Hepatocyte (in vitro differentiated cells): ENCODE measurements around the gene LDAH. TPM values are rescaled to one million over a fixed set of nuclear protein-coding genes. Genes with fewer than 3 reads are reported as not detected.

Source experiments
- DNase-seq: peaks from one replicate; pipeline ENCODE4 v3.0.0-alpha.2; 2016; ENCODE audit warnings: low spot score
- H2AFZ ChIP-seq: fragments of 200-600 bp; sonication (generic); 2 replicates; pipeline ENCODE4 v1.6.0; 2016; ENCODE audit warnings: antibody characterized with exemption, mild to moderate bottlenecking
- H3K27ac ChIP-seq: fragments of 200-600 bp; sonication (generic); 2 replicates; pipeline ENCODE4 v1.5.1; 2016; ENCODE audit warnings: mild to moderate bottlenecking
- H3K27me3 ChIP-seq: fragments of 200-600 bp; sonication (generic); 2 replicates; pipeline ENCODE4 v1.6.1; 2016
- H3K36me3 ChIP-seq: fragments of 200-600 bp; sonication (generic); replicated peaks from 2 replicates; pipeline ENCODE4 v1.5.1; 2016; ENCODE audit warnings: low read depth; ENCODE audit not compliant: insufficient read depth
- H3K4me1 ChIP-seq: fragments of 200-600 bp; sonication (generic); 2 replicates; pipeline ENCODE4 v1.5.1; 2016; ENCODE audit warnings: mild to moderate bottlenecking, moderate library complexity; ENCODE audit not compliant: insufficient read depth
- H3K4me2 ChIP-seq: fragments of 200-600 bp; sonication (generic); 2 replicates; pipeline ENCODE4 v1.6.0; 2016
- H3K4me3 ChIP-seq: fragments of 200-600 bp; sonication (generic); 2 replicates; pipeline ENCODE4 v1.5.1; 2016; ENCODE audit warnings: mild to moderate bottlenecking
- H3K79me2 ChIP-seq: fragments of 200-600 bp; sonication (generic); 2 replicates; pipeline ENCODE4 v1.6.0; 2017; ENCODE audit warnings: mild to moderate bottlenecking
- H3K9me2 ChIP-seq: fragments of 200-600 bp; sonication (generic); replicated peaks from 2 replicates; pipeline ENCODE4 v1.6.0; 2017; ENCODE audit warnings: mild to moderate bottlenecking; ENCODE audit not compliant: insufficient read depth
- H3K9me3 ChIP-seq: fragments of 200-600 bp; sonication (generic); 2 replicates; pipeline ENCODE4 v1.5.1; 2016; ENCODE audit warnings: low read depth, mild to moderate bottlenecking
- H4K20me1 ChIP-seq: fragments of 200-600 bp; sonication (generic); 2 replicates; pipeline ENCODE4 v1.6.0; 2016; ENCODE audit warnings: mild to moderate bottlenecking; ENCODE audit not compliant: insufficient read depth, poor library complexity, severe bottlenecking
- CTCF ChIP-seq: fragments of 200-600 bp; sonication (generic); IDR thresholded peaks from 2 replicates; pipeline ENCODE4 v1.5.1; 2016; ENCODE audit warnings: antibody characterized with exemption, mild to moderate bottlenecking; ENCODE audit not compliant: poor library complexity
- EZH2 ChIP-seq: fragments of 200-600 bp; sonication (generic); IDR thresholded peaks from 2 replicates; pipeline ENCODE4 v1.6.1; 2016; ENCODE audit warnings: antibody characterized with exemption, mild to moderate bottlenecking, borderline replicate concordance
- EZH2phosphoT487 ChIP-seq: fragments of 200-600 bp; sonication (generic); IDR thresholded peaks from one replicate; pipeline ENCODE4 v1.6.1; 2018; ENCODE audit warnings: antibody characterized with exemption, mild to moderate bottlenecking, low read depth, moderate library complexity; ENCODE audit not compliant: unreplicated experiment, severe bottlenecking
- WGBS: methylation state at CpG from one replicate; pipeline ENCODE4 v1.1.6; 2016; ENCODE audit warnings: low lambda C conversion rate; ENCODE audit errors: missing lambda C conversion rate; 5-methylcytosine and 5-hydroxymethylcytosine counted together
- polyA plus RNA-seq: library from polyadenylated mRNA; unstranded; fragments of >200 nt; fragmentation: Nextera tagmentation; extraction: Ambion mirVana; gene quantifications from 2 replicates; pipeline ENCODE4 v1.2.1, GENCODE V29; 2016
- total RNA-seq: library from RNA; depleted of rRNA; stranded (reverse); fragments of >200 nt; gene quantifications from 2 replicates; pipeline ENCODE4 v1.2.3, GENCODE V29; 2014

Gene LDAH
- total and polyA plus RNA-seq, 2 experiments from 2014 or later, result 15.2 to 27.8 TPM

DNA sequence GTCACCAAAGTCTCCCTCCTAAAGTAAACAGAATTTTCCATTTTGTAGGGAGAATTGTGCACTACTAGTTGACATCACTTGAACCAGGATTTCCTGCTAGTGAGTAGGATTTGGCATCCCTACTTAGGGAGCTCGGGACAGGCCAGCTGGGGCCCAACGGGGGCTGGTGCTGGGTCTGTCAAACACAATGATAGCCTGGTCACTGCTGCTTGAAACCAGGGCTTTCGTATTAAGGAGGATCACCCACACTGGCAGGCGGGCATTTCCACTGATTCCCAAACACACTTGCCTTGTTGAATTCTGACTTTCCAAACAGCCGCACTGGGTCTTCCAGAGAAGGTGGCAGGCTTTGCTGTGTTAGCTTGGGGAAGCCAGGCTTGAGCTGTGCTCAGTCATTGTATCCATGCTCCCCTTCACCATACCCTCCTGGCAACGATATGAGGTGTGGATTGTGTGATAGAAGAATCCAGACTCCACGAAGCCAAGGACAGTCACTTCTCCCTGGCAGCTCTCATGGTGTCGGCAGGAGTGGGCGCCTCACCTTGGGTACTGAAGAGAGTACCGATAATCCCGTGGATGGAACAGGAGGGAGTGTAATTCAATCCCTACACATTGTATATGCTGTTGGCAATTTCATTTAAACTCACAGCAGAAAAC, 148.5 kb downstream of the LDAH start:
- Histone ChIP-seq H3K27me3 (peaks cover 49% of the 10 kb centered on the region), H3K79me2 (no peaks in the 10 kb centered on the region), H2AFZ (no peak overlapping the region), H3K4me1 (peaks cover 22% of the 10 kb centered on the region), H3K9me2 (no peaks in the 10 kb centered on the region), H3K4me2 (no peak overlapping the region), H3K27ac (no peak overlapping the region), H4K20me1 (no peaks in the 10 kb centered on the region), H3K4me3 (no peak overlapping the region), H3K9me3 (no peaks in the 10 kb centered on the region), H3K36me3 (no peaks in the 10 kb centered on the region)
- DNase-seq, result no peak
- WGBS, result 81% methylated on average over 11 of the region's 11 CpGs
- TF ChIP-seq EZH2 (peak; percentile 21), CTCF (no peak)

DNA sequence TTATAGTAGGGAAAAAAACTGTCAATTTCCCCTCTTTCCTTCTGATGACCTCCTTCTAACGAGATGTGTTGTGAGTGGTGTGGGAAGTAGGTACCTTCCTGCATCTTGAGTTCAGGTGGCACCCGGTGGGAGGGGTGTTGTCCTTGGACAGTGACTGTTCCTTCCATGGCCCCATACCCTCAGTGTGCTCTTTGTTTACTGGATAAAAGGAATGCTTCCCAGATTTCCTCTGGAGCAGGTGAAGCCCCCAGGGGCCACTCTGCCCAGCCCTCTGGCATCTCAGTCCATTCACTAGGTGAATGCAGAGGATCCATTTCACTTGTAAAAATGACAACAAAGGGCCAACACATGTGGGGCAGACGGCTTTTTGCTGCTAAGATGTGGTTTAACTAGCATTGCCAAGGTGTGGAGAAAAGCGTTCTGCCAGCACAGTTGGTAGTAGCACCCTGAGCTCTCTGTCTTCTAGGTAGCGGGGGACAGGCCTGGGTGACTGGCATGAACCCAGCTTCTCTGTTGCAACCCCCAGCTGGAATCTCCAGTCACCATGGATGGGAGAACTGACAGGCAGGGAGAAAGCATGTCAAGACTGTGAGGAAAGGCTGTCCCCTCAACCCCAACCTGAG, 149.1 kb downstream of the LDAH start:
- no peak overlapping the region for H2AFZ ChIP-seq
- H3K79me2 ChIP-seq, result no peaks in the 10 kb centered on the region
- DNase-seq, result no peak
- WGBS, result 81% methylated on average over 5 of the region's 5 CpGs
- H3K27ac ChIP-seq, result no peak overlapping the region
- no peak overlapping the region for H3K4me2 ChIP-seq
- H4K20me1 ChIP-seq, result no peaks in the 10 kb centered on the region
- peaks cover 55% of the 10 kb centered on the region for H3K27me3 ChIP-seq
- peaks cover 22% of the 10 kb centered on the region for H3K4me1 ChIP-seq
- H3K36me3 ChIP-seq, result no peaks in the 10 kb centered on the region
- no peak overlapping the region for H3K4me3 ChIP-seq
- TF ChIP-seq CTCF (no peak), EZH2phosphoT487 (no peak), EZH2 (no peak)
- H3K9me2 ChIP-seq, result no peaks in the 10 kb centered on the region
- H3K9me3 ChIP-seq, result no peaks in the 10 kb centered on the region

DNA sequence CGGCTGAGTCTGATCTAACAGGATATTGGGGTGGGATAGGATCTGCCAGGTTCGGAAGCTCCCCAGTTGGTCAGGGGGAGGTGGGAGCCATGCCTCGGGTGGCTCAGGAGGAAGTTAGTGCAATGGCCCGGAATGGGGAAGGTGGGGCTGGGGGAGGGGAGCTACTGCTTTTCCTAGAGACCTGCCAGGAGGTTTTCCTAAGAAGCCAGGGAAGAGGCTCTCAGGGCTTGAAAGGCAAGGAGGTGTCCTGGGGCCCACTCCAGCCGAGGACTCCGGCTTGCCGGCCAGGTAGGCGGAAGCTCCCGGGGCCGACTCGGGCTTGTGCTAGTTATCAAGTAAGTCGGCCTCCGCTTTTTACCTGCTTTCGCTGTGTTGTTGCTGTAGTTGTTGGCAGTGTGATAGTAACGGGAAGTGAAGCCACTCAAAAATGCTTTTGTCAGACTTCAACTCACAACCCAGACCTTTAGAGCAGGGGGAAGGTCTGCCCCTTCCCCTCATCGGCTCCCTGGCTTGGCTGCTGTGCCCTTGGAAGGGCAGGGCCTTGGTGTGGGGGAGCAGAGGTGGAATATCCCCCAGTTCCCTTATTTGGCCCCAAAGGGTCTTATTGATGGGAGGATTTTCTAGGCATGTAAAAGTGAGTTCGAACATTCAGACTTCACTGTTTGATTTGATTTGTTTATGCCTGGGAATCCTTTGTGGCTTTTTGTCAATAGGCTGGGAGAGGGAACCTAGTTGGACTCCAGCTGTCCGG, 150.5 kb downstream of the LDAH start:
- no peaks in the 10 kb centered on the region for H3K9me2 ChIP-seq
- no peaks in the 10 kb centered on the region for H3K79me2 ChIP-seq
- TF ChIP-seq EZH2, result no peak
- TF ChIP-seq CTCF, result no peak
- TF ChIP-seq EZH2phosphoT487, result no peak
- no peaks in the 10 kb centered on the region for H3K9me3 ChIP-seq
- H3K27ac ChIP-seq, result no peak overlapping the region
- no peak overlapping the region for H2AFZ ChIP-seq
- peak overlapping the region; percentile 25 for H3K4me2 ChIP-seq
- H3K4me3 ChIP-seq, result no peak overlapping the region
- no peak for DNase-seq
- H3K36me3 ChIP-seq, result no peaks in the 10 kb centered on the region
- H3K27me3 ChIP-seq, result peaks cover 70% of the 10 kb centered on the region
- 23% methylated on average over 16 of the region's 18 CpGs for WGBS
- H3K4me1 ChIP-seq, result peaks cover 22% of the 10 kb centered on the region
- H4K20me1 ChIP-seq, result no peaks in the 10 kb centered on the region
